Frontal cortex (tissue), 4 donors: Measurements from ENCODE around the gene TMOD2. TPM values are rescaled to one million over a fixed set of nuclear protein-coding genes. Genes with fewer than 3 reads are reported as not detected.

ENCODE experiments used
- DNase-seq, 2 donors: peaks; one replicate each; pipeline ENCODE4 v3.0.0; 2012; ENCODE audit warnings: low spot score in 2 of 2
- FAIRE-seq: peaks from 2 replicates; lab custom pipeline; 2012; peaks lifted over from hg19 to GRCh38; lab: Jason Lieb, UNC
- total RNA-seq: library from RNA; depleted of rRNA; stranded (reverse); fragments of >200 nt; gene quantifications from one replicate; pipeline ENCODE4 v1.2.3, GENCODE V29; 2014
- donor health status: control.
- donor health status: control.
- donor health status: control.

The TMOD2 gene
- total RNA-seq, 1 donor from 2014 or later = 198 TPM

DNA sequence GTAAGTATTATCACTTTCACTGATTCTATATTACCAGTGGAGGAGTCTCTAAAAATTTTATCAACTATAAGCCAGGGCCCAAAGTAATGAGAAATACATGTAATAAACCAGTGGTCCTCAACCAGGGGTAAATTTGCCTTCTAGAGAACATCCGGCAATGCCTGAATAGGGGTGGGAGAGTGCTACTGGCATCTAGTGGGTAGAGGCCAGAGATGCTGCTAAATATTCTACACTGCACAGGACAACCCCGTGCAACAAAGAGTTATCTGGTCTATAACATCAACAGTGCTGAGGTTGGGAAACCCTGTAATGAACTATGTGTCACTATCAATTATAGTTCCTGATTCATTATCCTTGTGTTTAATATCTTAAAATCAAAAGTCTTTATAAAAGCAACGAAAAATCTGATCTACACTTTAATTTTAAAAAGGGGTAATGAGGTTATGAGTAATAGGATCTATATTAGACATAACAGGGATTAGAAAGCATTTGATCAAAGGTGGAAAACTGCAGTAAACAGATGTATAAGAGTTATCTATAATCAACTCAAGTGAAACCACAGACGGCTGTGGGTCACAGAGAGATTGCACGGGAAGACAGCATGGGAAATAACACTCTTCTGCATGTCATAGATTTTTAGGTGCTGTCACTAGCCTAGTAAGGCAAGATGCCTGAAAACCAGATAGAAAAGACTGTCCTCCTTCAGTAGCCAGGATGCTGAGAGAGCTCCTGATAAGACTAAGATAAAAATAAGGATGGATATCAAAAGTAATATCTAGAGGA, 16.0 kb upstream of the TMOD2 start:
- FAIRE-seq = no peak
- no peak for DNase-seq

DNA sequence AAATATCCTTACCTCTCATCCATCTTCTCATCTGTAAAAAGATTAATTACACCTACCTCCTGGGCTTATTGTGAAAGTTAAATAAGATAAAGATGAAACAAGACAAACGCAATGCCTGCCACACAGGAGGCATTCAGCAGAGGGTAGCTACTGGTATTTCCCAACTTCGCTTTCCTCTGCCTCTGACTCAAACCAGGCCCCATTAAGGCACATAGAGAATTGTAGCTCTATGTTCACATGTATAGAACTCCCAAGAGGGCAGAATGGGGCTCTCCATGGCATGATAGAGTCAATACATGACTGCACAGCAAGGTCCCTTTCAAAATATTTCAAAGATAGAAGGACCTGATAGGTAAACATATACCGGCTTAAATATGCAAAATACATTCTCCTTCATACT, 15.3 kb upstream of the TMOD2 start:
- DNase-seq (no peak), FAIRE-seq (no peak)

DNA sequence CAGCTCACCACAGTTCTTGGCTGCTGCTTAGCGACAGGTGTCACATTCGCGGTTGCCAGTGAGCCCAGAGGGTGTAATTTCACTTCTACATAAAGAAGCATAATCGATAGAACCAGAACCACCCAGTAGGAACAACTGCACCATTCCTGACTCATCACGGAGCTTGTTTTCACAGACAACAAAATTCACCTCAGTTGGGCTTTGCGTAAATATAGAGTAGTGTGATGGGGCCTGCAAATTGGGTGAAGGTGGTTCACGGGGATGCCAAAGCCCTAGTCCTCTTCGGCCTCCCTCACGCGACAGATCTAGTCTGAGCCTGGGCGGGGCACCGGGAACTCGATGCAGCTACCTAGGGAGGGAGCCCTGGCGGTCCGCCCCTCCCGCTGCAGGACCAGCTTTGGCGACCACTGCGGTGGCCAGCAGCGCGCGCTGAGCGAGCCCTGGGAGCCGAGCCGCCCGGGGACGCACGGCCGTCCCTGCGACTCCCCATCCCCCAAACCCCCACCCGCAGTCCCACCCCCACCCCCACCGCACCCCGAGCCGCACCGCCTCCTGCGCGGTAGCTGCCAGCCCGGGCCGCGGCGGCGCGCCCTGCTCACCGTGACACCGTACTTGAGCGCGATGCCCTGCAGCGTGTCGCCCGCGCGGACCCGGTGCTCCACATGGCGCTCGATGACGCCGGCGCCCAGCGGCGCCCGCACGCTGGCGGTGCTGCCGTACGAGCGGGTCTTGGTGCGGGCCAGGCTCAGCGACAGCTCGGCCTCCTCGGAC, 14.5 kb upstream of the TMOD2 start:
- peak; percentile 39 to 62 for DNase-seq
- no peak for FAIRE-seq

DNA sequence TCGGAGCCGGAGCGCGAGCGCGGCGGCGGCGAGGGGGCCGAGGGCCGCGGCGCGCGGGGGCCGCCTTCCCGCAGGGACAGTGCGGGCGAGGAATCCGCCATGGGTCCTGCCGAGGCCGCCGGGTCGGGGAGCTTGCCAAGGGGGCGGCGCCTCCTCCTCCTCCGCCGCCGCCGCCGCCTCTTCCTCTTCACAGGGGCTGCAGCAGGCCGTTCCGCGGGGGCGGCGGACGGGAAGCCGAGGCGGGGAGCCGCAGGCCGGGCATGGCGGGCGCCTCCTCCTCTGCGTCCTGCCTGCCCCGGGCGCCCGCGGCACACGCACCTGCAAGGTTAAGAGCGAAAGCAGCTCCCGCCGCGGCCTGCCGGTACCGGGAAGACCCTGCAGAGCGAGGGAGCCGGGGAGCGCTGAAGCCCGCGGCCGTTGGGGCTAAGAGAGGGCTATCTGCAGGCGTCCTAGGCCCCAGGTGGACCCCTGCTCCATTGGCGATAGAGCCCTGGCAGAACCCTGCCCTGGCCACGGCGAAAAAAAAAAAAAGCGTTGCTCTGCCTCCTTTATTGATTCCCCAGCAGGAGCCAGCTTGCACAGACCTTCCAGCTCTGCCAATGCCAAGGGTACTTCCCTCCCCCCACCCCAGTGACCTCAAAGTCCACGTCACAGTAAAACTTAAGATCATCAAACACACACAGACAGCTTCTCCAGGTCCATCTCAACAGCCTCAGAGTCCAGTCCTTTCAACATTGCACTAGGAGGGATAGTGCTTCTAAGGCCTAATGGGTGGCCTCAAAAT, 13.7 kb upstream of the TMOD2 start, which contains the start of gene LYSMD2:
Gene LYSMD2 (minus strand): TSS at position 134 of the 784 bp plus-strand sequence. CDS start 33 bp downstream, at position 101.
- no peak for FAIRE-seq
- peak; percentile 75 for DNase-seq

DNA sequence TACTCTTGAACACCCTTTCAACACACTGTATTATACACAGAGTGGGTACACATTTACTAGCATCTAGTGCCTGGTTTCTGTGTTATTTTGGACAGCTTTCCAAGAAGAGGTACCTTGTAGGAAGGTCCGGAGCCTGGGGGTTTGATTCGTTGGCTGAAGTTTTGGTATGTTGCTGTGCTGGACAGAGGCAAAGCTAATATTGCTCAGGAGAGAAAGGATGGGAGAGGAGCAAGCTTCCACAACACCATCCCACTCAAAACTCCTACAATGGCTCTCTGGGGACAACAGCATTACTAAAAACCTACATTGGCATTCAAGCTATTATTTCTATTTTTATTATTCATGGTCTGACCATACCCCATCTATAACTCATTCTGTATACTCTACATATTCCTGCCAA, 12.8 kb upstream of the TMOD2 start:
- FAIRE-seq (no peak), DNase-seq (no peak)

DNA sequence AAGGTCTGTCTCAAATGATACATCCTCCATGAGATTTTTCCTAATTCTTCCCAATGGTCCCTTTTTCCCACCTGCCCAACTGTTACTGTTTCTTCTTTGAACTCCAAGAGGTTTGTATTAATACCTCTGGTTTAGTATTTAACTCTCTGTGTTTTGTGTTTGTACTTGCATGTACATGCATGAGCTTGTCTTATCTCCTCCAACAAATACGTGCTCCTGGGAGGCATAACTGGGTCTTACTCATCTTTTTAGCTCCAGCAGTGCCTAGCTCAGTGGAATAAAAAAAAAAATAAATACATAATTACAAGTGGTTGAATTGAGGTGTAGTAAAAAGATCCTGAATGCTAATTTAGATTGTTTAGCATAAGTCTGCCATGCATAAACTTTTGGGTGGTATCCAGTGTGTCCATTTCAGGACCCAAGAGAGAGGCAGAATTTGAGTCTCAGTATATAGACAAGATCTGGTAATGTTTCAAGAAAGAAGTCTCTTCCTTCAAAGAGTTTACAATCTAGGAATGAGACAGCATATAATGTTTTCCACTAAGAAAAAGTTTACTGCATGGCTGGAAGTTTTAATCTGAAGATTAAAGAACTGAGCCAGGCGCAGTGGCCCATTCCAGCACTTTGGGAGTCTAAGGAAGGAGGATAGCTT, 12.2 kb upstream of the TMOD2 start:
- DNase-seq = no peak
- FAIRE-seq = no peak

- FAIRE-seq (no peak), DNase-seq (no peak)
Observed at GRCh38 chr15:51749307-51749706, 2.1 kb upstream of the TMOD2 start.

DNA sequence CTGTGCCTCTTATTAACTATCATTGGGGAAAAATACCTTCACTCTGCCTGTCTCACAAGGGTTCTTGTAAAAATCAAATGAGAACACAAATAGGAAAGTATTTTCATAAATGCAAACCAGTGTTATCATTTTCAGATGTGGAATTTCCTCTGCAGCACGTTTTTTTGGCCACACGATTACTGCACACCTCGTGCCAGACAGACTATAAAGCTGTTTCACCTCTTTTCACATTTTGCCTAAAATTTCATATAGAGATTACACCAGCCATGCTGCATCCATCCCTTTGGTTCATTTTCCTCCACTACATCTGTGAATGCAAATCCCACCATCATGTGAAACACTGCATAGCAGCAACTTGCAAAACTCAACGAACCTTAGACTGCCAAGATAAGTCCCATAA, 1.2 kb upstream of the TMOD2 start:
- DNase-seq (no peak), FAIRE-seq (no peak)

- DNase-seq (peak in 1 of 2 donors; percentile 37), FAIRE-seq (no peak)
Observed at GRCh38 chr15:51751697-51752683, 593 bp downstream of the TMOD2 start.

GRCh38 chr15:51752888-51753287, 1.5 kb downstream of the TMOD2 start:
- no peak for FAIRE-seq
- no peak for DNase-seq

DNA sequence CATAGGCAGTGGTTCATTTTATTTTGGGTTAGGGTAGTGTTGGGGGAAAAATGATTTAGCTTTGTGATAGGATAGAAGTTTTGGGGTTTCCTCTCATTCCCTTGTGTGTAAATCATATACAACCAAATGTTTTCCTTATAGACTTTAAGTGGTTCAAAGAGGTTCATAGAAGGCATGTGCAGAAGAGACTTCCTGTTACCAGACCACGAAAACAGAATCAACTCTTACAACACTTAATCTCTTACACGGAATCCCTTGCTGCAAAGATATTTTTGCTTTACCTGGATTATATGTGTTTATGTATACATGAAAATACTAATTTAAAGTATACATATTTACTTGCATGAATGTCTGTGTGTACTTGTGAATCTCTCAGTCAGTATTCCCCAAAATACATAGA, 2.9 kb downstream of the TMOD2 start:
- DNase-seq = no peak
- no peak for FAIRE-seq

- no peak for FAIRE-seq
Observed at GRCh38 chr15:51755790-51756189, 4.4 kb downstream of the TMOD2 start.

GRCh38 chr15:51756482-51756881, 5.1 kb downstream of the TMOD2 start:
- FAIRE-seq = no peak

More at GRCh38 chr15:51755790-51756189, 4.4 kb downstream of the TMOD2 start:
- DNase-seq = no peak

GRCh38 chr15:51757450-51757849, 6.1 kb downstream of the TMOD2 start:
- FAIRE-seq = no peak
- DNase-seq = no peak

More at GRCh38 chr15:51756482-51756881, 5.1 kb downstream of the TMOD2 start:
- no peak for DNase-seq

DNA sequence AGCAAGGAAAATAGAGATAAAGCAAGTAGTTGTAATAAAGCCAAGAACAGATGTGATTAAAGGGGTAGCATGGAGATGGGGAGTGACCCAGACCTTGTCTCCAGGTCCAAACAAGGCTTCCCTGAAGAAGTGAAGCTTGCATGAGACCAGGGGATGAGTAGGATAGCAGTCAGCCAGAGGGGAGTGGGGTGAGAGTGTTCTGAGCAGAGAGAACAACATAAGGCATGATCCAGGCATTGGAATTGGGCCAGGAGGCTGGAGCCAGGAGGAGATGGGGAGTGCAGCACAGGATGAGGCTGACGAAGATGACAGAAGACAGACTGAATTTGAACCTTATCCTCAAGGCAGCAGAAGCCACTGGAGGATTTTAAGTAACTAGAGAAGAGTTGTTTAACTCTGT, 7.2 kb downstream of the TMOD2 start:
- FAIRE-seq (no peak), DNase-seq (peak in 1 of 2 donors; percentile 33)

DNA sequence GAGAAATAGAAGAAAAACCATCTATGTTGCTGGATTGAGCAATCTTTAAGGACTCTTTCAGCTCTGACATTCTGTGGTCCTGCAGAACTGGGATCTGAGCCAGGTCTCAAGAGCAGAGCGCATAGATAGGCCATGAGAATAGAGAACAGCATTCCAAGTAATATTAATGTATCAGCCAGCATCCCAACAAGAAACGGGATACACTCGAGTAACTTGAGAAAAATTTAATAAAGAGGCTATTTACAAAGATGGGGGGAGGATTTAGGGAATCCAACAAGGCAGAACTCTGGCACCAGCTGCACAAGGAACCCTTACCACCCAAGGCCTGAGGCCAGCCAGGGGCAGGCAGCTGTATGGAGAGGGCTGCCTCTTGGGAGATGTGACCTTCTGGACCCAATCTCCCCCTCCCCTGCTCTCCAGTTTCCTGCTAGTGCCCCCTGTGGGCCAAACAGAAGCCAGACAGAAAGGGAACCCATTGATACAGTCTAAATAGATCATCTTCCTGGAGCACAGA, 8.2 kb downstream of the TMOD2 start:
- no peak for DNase-seq
- FAIRE-seq = no peak

- FAIRE-seq = no peak
- no peak for DNase-seq
Observed at GRCh38 chr15:51760805-51761204, 9.4 kb downstream of the TMOD2 start.

- DNase-seq = peak; percentile 28 to 51
- FAIRE-seq = peak; percentile 93
Observed at GRCh38 chr15:51765751-51766150, 14.4 kb downstream of the TMOD2 start.
